OCI-LY1 (cell line): ENCODE data around the gene CYSRT1.

Experiments
- H2AFZ ChIP-seq: fragments of 200-600 bp; sonication (generic), shearing (Covaris generic); 2 replicates; pipeline ENCODE4 v1.6.0; 2014; ENCODE audit warnings: antibody characterized with exemption, mild to moderate bottlenecking, low read length
- H3F3A ChIP-seq: fragments of 200-600 bp; sonication (generic), shearing (Covaris generic); 2 replicates; pipeline ENCODE4 v1.6.0; 2014; ENCODE audit warnings: mild to moderate bottlenecking, antibody characterized with exemption, low read length, moderate library complexity; ENCODE audit not compliant: insufficient read depth
- H3K27ac ChIP-seq: fragments of 200-600 bp; sonication (generic); 2 replicates; pipeline ENCODE4 v1.5.1; 2014; ENCODE audit warnings: low read length, mixed run types, mild to moderate bottlenecking, low read depth; ENCODE audit not compliant: poor library complexity, severe bottlenecking
- H3K27me3 ChIP-seq: fragments of 200-600 bp; sonication (generic); 2 replicates; pipeline ENCODE4 v1.6.0; 2014; ENCODE audit warnings: antibody characterized with exemption, mild to moderate bottlenecking, low read length, moderate library complexity; ENCODE audit not compliant: insufficient read depth
- H3K36me3 ChIP-seq: fragments of 200-600 bp; sonication (generic); 2 replicates; pipeline ENCODE4 v1.6.1; 2014; ENCODE audit warnings: mild to moderate bottlenecking, antibody characterized with exemption, low read length, moderate library complexity, mixed read lengths; ENCODE audit not compliant: insufficient read depth
- H3K4me1 ChIP-seq: fragments of 200-600 bp; sonication (generic); 2 replicates; pipeline ENCODE4 v1.5.1; 2014; ENCODE audit warnings: mild to moderate bottlenecking, low read length, moderate library complexity; ENCODE audit not compliant: insufficient read depth, severe bottlenecking
- H3K4me2 ChIP-seq: fragments of 200-600 bp; sonication (generic), shearing (Covaris generic); 2 replicates; pipeline ENCODE4 v1.6.1; 2014; ENCODE audit warnings: low read length
- H3K4me3 ChIP-seq: fragments of 200-600 bp; sonication (generic); 2 replicates; pipeline ENCODE4 v1.5.1; 2014; ENCODE audit warnings: low read length, low read depth, mild to moderate bottlenecking, mixed read lengths; ENCODE audit not compliant: poor library complexity, severe bottlenecking
- H3K79me2 ChIP-seq: fragments of 200-600 bp; shearing (Covaris generic); 2 replicates; pipeline ENCODE4 v1.6.1; 2016; ENCODE audit warnings: mixed run types, low read length, mixed read lengths; ENCODE audit not compliant: insufficient read depth
- H3K9ac ChIP-seq: fragments of 200-600 bp; sonication (generic), shearing (Covaris generic); 2 replicates; pipeline ENCODE4 v1.6.1; 2014; ENCODE audit warnings: mild to moderate bottlenecking, low read length, mixed read lengths
- H3K9me2 ChIP-seq: fragments of 200-600 bp; sonication (generic), shearing (Covaris generic); 2 replicates; pipeline ENCODE4 v1.6.1; 2014; ENCODE audit warnings: low read depth, mild to moderate bottlenecking, low read length, mixed read lengths
- H3K9me3 ChIP-seq: fragments of 200-600 bp; shearing (Covaris generic); 2 replicates; pipeline ENCODE4 v1.6.1; 2014; ENCODE audit warnings: low read length, mixed read lengths
- H4K20me1 ChIP-seq: fragments of 200-600 bp; sonication (generic), shearing (Covaris generic); 2 replicates; pipeline ENCODE4 v1.6.0; 2016; ENCODE audit warnings: mild to moderate bottlenecking, low read length; ENCODE audit not compliant: insufficient read depth
- EZH2 ChIP-seq: fragments of 200-600 bp; sonication (generic), shearing (Covaris generic); IDR thresholded peaks from 2 replicates; pipeline ENCODE4 v1.8.0; 2017; ENCODE audit warnings: borderline replicate concordance, mixed run types, mild to moderate bottlenecking, antibody characterized with exemption, low read length, moderate library complexity, mixed read lengths
- TF ChIP-seq, protein P1 (sequence below): fragments of 200-600 bp; sonication (generic), shearing (Covaris generic); IDR thresholded peaks from 2 replicates; pipeline ENCODE4 v1.5.1; 2017; ENCODE audit warnings: mild to moderate bottlenecking, antibody characterized with exemption, low read length, moderate library complexity, mixed read lengths

Gene CYSRT1

DNA sequence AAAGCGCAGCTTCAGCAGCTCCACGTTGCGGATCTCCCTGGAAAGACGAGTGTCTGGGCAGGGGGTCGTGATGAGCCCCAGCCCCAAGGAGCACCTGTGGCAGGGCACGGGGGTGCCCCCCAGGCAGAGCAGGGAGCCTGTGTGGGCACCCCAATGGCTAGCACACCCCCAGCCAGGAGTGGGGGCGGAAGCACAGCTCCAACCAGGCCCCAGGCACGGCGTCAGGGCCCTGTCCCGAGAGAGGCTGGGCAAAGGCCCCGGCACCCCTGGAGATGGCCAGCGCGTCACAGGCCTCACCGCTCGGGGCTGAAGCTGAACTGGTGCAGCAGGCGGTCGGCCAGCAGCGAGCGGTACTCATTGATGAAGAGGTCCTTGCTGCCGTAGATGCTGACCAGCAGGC lies 44.5 kb upstream of the CYSRT1 start:
- H3K4me1 ChIP-seq = no peaks in the 10 kb centered on the region
- H3K4me3 ChIP-seq = no peak overlapping the region
- TF ChIP-seq EZH2 = no peak
- TF ChIP-seq, protein P1, sequence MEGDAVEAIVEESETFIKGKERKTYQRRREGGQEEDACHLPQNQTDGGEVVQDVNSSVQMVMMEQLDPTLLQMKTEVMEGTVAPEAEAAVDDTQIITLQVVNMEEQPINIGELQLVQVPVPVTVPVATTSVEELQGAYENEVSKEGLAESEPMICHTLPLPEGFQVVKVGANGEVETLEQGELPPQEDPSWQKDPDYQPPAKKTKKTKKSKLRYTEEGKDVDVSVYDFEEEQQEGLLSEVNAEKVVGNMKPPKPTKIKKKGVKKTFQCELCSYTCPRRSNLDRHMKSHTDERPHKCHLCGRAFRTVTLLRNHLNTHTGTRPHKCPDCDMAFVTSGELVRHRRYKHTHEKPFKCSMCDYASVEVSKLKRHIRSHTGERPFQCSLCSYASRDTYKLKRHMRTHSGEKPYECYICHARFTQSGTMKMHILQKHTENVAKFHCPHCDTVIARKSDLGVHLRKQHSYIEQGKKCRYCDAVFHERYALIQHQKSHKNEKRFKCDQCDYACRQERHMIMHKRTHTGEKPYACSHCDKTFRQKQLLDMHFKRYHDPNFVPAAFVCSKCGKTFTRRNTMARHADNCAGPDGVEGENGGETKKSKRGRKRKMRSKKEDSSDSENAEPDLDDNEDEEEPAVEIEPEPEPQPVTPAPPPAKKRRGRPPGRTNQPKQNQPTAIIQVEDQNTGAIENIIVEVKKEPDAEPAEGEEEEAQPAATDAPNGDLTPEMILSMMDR = no peak
- peaks cover 41% of the 10 kb centered on the region for H3K36me3 ChIP-seq
- no peaks in the 10 kb centered on the region for H4K20me1 ChIP-seq
- no peaks in the 10 kb centered on the region for H3K9me2 ChIP-seq
- no peaks in the 10 kb centered on the region for H3K27me3 ChIP-seq
- H3F3A ChIP-seq = peaks cover 4% of the 10 kb centered on the region; the same call in 1 of the 2 replicates
- H3K27ac ChIP-seq = no peak overlapping the region
- H3K9me3 ChIP-seq = no peaks in the 10 kb centered on the region
- no peak overlapping the region for H3K4me2 ChIP-seq
- no peak overlapping the region for H2AFZ ChIP-seq
- no peaks in the 10 kb centered on the region for H3K79me2 ChIP-seq
- no peak overlapping the region for H3K9ac ChIP-seq

DNA sequence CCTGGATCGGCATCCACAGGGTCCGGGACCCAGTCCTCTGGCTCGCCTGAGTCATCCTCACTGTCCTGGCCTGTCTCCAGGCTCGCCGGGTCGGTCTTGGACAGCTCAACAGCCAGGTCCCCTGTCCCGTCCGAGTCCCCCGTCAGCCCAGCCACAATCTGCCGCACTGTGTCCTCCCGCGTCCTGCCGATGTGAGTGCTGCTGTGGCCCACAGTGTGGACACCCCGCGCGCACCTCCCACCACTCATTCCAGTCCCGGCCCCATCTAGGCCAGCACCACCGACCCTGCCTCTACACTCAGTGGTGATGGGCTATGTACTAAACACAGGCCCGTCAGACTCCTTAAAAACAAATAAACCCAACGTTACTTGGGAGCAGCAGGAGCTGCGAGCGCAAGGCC lies 43.3 kb upstream of the CYSRT1 start:
- TF ChIP-seq, protein P1 = no peak
- TF ChIP-seq EZH2 = no peak
- H3K4me2 ChIP-seq = no peak overlapping the region
- no peaks in the 10 kb centered on the region for H3K27me3 ChIP-seq
- peaks cover 8% of the 10 kb centered on the region for H3K4me1 ChIP-seq
- no peaks in the 10 kb centered on the region for H3K9me3 ChIP-seq
- no peak overlapping the region for H2AFZ ChIP-seq
- H3K4me3 ChIP-seq = no peak overlapping the region
- no peaks in the 10 kb centered on the region for H3K79me2 ChIP-seq
- no peaks in the 10 kb centered on the region for H4K20me1 ChIP-seq
- no peak overlapping the region for H3K27ac ChIP-seq
- no peak overlapping the region for H3K9ac ChIP-seq
- no peaks in the 10 kb centered on the region for H3K9me2 ChIP-seq
- peaks cover 41% of the 10 kb centered on the region for H3K36me3 ChIP-seq
- H3F3A ChIP-seq = no peaks in the 10 kb centered on the region

DNA sequence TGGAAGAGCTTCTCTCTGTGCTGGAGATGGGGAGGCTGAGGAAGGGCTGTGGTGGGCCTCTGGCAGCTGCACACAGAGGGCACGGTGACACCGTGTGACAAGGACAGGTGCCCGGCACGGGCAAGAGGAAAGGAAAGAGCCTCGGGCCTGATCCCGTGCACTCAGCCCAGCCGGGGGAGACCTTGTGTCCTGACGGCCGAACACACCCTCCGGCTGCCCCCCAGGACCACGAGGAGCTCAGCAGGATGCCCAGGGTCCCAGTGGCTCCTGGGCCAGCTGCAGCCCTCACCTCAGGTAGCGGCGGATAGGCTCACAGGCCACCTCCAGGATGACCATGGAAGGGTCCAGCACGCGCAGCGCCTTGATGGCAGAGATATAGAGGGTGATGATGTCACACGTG lies 42.1 kb upstream of the CYSRT1 start:
- Histone ChIP-seq H3F3A (no peaks in the 10 kb centered on the region), H3K27me3 (no peaks in the 10 kb centered on the region), H2AFZ (no peak overlapping the region), H3K4me2 (no peak overlapping the region), H3K27ac (no peak overlapping the region), H3K9ac (no peak overlapping the region), H3K4me1 (peaks cover 19% of the 10 kb centered on the region), H3K79me2 (peaks cover 2% of the 10 kb centered on the region), H3K36me3 (peaks cover 45% of the 10 kb centered on the region), H4K20me1 (no peaks in the 10 kb centered on the region), H3K9me3 (no peaks in the 10 kb centered on the region), H3K9me2 (no peaks in the 10 kb centered on the region), H3K4me3 (no peak overlapping the region)
- TF ChIP-seq, protein P1 = no peak
- no peak for TF ChIP-seq EZH2
